Calu3 (cell line): ENCODE results near the gene IL1R1. TPM values are rescaled to one million over a fixed set of nuclear protein-coding genes. Genes with fewer than 3 reads are reported as not detected.

ENCODE experiments used
- BruUV-seq: library from RNA; stranded (reverse); fragments of 400-500 nt; replicated peaks from 2 replicates; lab custom pipeline; 2021; lab: Mats Ljungman, UMichigan
- CTCF ChIA-PET: fragments of 300-600 bp; sonication (Branson Sonifier 250); formaldehyde crosslinking; loops from one replicate; lab custom pipeline; 2022; ENCODE audit warnings: antibody characterized with exemption; lab: Charles Lee
- DNase-seq: peaks from one replicate; pipeline ENCODE4 v3.0.0; 2022
- H3K27ac Mint-ChIP-seq: one replicate; pipeline ENCODE4 v1.8.0; 2022; ENCODE audit warnings: mixed read lengths; ENCODE audit not compliant: unreplicated experiment
- H3K27me3 Mint-ChIP-seq: one replicate; pipeline ENCODE4 v1.8.0; 2022; ENCODE audit warnings: mixed read lengths; ENCODE audit not compliant: unreplicated experiment
- H3K36me3 Mint-ChIP-seq: one replicate; pipeline ENCODE4 v1.8.0; 2022; ENCODE audit warnings: mild to moderate bottlenecking, moderate library complexity, mixed read lengths; ENCODE audit not compliant: insufficient read depth, unreplicated experiment
- H3K4me1 Mint-ChIP-seq: one replicate; pipeline ENCODE4 v1.8.0; 2022; ENCODE audit warnings: mild to moderate bottlenecking, low read depth, mixed read lengths; ENCODE audit not compliant: unreplicated experiment
- H3K4me3 Mint-ChIP-seq: one replicate; pipeline ENCODE4 v1.8.0; 2022; ENCODE audit warnings: mild to moderate bottlenecking, low read depth, moderate library complexity, mixed read lengths; ENCODE audit not compliant: unreplicated experiment
- H3K9me3 Mint-ChIP-seq: one replicate; pipeline ENCODE4 v1.8.0; 2022; ENCODE audit warnings: low read depth, mixed read lengths; ENCODE audit not compliant: unreplicated experiment
- CTCF ChIP-seq: fragments of 200-600 bp; IDR thresholded peaks from one replicate; pipeline ENCODE4 v1.8.0; 2022; ENCODE audit warnings: antibody characterized with exemption; ENCODE audit not compliant: unreplicated experiment
- intact Hi-C: fragments of 100-400 bp; cut with micrococcal nuclease; formaldehyde crosslinking; loops from one replicate; pipeline ENCODE4 v1.10.0; 2022; ENCODE audit not compliant: unreplicated experiment
- total RNA-seq: library from RNA; stranded (reverse); gene quantifications from 2 replicates; pipeline ENCODE4 v1.2.3, GENCODE V29; 2022

The IL1R1 gene
- total RNA-seq, 1 experiment from 2014 or later = 6.2 TPM

GRCh38 chr2:102112692-102113665 is 29.6 kb upstream of the IL1R1 start:
- no TSS peak for BruUV-seq
- H3K27ac Mint-ChIP-seq = no peak overlapping the region
- H3K4me3 Mint-ChIP-seq = no peak overlapping the region
- H3K9me3 Mint-ChIP-seq = peaks cover 2% of the 10 kb centered on the region
- peaks cover 39% of the 10 kb centered on the region for H3K4me1 Mint-ChIP-seq
- H3K36me3 Mint-ChIP-seq = no peaks in the 10 kb centered on the region
- no peak for TF ChIP-seq CTCF
- DNase-seq = no peak
- intact Hi-C loops = no loop called here
- no peaks in the 10 kb centered on the region for H3K27me3 Mint-ChIP-seq
- CTCF ChIA-PET = no interaction called here

GRCh38 chr2:102114290-102114721 is 28.2 kb upstream of the IL1R1 start:
- no TSS peak for BruUV-seq
- DNase-seq = no peak
- Mint-ChIP-seq H3K9me3 (peaks cover 2% of the 10 kb centered on the region), H3K36me3 (no peaks in the 10 kb centered on the region), H3K4me1 (peaks cover 32% of the 10 kb centered on the region), H3K27me3 (no peaks in the 10 kb centered on the region), H3K27ac (no peak overlapping the region), H3K4me3 (no peak overlapping the region)
- intact Hi-C loops = no loop called here
- no peak for TF ChIP-seq CTCF
- CTCF ChIA-PET = no interaction called here

GRCh38 chr2:102114851-102115497 is 27.6 kb upstream of the IL1R1 start:
- H3K4me3 Mint-ChIP-seq = no peak overlapping the region
- no TSS peak for BruUV-seq
- no peak overlapping the region for H3K27ac Mint-ChIP-seq
- no peaks in the 10 kb centered on the region for H3K27me3 Mint-ChIP-seq
- no peak for TF ChIP-seq CTCF
- DNase-seq = no peak
- intact Hi-C loops = no loop called here
- H3K36me3 Mint-ChIP-seq = no peaks in the 10 kb centered on the region
- CTCF ChIA-PET = interaction anchor here (1.0 kb wide), 2 partner anchors 58 to 126 kb away, joined by 3 to 5 read pairs; no protein-coding TSS in a partner anchor
- H3K4me1 Mint-ChIP-seq = peaks cover 28% of the 10 kb centered on the region
- peaks cover 2% of the 10 kb centered on the region for H3K9me3 Mint-ChIP-seq

GRCh38 chr2:102116630-102117471 is 25.7 kb upstream of the IL1R1 start:
- CTCF ChIA-PET = interaction anchor here (1.0 kb wide), 1 partner anchor 16 kb away, joined by 4 read pairs; no protein-coding TSS in a partner anchor
- Mint-ChIP-seq H3K27ac (no peak overlapping the region), H3K9me3 (peaks cover 2% of the 10 kb centered on the region), H3K4me1 (peaks cover 21% of the 10 kb centered on the region), H3K27me3 (no peaks in the 10 kb centered on the region), H3K36me3 (no peaks in the 10 kb centered on the region), H3K4me3 (no peak overlapping the region)
- TF ChIP-seq CTCF = no peak
- no peak for DNase-seq
- intact Hi-C loops = no loop called here
- BruUV-seq = no TSS peak
